ENCODE data around the gene BPI.

The BPI gene

GRCh38 chr20:38340693-38341092, 36.7 kb downstream of the BPI start:
- TF ChIP-seq, protein P1, sequence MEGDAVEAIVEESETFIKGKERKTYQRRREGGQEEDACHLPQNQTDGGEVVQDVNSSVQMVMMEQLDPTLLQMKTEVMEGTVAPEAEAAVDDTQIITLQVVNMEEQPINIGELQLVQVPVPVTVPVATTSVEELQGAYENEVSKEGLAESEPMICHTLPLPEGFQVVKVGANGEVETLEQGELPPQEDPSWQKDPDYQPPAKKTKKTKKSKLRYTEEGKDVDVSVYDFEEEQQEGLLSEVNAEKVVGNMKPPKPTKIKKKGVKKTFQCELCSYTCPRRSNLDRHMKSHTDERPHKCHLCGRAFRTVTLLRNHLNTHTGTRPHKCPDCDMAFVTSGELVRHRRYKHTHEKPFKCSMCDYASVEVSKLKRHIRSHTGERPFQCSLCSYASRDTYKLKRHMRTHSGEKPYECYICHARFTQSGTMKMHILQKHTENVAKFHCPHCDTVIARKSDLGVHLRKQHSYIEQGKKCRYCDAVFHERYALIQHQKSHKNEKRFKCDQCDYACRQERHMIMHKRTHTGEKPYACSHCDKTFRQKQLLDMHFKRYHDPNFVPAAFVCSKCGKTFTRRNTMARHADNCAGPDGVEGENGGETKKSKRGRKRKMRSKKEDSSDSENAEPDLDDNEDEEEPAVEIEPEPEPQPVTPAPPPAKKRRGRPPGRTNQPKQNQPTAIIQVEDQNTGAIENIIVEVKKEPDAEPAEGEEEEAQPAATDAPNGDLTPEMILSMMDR (IDR thresholded peaks at IDR 0.05; ENCODE audit: low read length, missing control alignments): no peak
- no peak overlapping the region for H3K4me3 ChIP-seq (replicated peaks; ENCODE audit: low read depth, low read length)
- DNase-seq (ENCODE audit: low read depth): no peak

DNA sequence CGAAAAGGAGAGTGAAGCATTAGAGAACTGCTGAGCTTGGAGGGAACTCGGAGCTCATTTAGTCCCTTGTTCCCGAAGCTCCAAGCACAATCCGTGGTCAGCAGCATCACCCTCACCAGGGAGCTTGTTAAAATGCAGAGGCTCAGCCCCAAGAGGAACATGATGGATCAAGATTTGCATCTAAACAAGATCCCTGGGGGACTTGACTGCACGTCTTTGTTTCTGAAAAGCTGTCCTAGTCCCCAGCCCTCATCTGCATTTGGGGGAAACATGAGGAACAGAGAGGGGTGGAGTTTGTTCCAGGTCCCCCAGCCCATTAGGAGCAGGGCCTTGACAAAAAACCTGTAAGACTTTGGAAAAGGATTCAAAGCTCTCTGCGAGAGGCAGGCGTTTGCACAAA, 38.3 kb downstream of the BPI start:
- DNase-seq (ENCODE audit: low read depth): no peak
- TF ChIP-seq, protein P1 (IDR thresholded peaks at IDR 0.05; ENCODE audit: low read length, missing control alignments): no peak
- H3K4me3 ChIP-seq (replicated peaks; ENCODE audit: low read depth, low read length): no peak overlapping the region

DNA sequence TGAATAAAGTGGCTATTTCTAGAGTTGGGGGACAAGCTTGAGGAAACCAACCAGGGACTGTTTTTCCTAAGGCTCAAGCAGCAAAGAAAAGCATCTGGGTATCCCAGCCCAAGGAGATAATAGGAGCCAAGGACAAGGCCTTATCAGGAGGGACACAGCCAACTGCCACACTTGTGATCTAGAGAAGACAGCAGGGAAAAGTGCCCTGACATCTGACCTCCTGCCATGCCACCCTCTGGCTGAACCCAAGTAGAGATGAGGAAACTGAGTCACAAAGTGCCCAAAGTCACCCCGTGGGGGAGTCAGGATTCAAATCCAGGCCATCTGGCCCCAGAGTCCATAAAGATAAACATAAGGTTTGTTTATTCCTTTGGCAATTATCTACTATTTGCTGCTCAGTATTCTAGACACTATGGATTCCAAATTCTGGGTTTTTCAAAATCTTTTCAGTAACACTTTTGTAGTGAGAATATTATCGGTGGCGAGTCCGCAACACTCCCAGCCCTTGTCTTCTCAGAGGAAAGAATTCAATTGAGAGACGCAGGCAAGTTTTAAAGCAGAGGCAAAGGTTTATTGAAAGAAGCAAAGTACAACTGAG, 38.9 kb downstream of the BPI start:
- DNase-seq (ENCODE audit: low read depth): no peak
- no peak overlapping the region for H3K4me3 ChIP-seq (replicated peaks; ENCODE audit: low read depth, low read length)
- TF ChIP-seq, protein P1 (IDR thresholded peaks at IDR 0.05; ENCODE audit: low read length, missing control alignments): no peak

- no peak overlapping the region for H3K4me3 ChIP-seq (replicated peaks; ENCODE audit: low read depth, low read length)
- peak; percentile 57 for DNase-seq (ENCODE audit: low read depth)
- TF ChIP-seq, protein P1 (IDR thresholded peaks at IDR 0.05; ENCODE audit: low read length, missing control alignments): no peak
Measured at GRCh38 chr20:38343311-38344106, 39.6 kb downstream of the BPI start.

GRCh38 chr20:38344107-38344701, 40.2 kb downstream of the BPI start:
- H3K4me3 ChIP-seq (replicated peaks; ENCODE audit: low read depth, low read length): no peak overlapping the region
- TF ChIP-seq, protein P1 (IDR thresholded peaks at IDR 0.05; ENCODE audit: low read length, missing control alignments): no peak

DNA sequence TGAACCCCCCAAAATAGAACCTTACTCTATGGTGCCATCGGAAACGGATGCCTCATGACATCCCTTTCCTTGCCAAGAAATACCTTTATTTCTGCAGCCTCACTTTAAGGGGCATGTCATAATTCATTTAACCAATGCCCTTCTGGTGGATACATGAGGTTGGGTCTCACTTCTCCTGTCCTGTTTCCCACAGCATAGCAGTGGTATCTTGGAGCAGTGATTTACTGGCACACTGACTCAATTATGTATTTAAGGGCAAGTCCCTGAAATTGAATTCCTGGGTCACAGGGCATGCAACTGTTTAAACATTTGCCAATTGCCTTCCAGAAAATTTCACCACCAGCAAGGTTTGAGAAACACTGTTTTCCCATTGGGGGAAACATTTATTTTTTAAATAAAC, 41.7 kb downstream of the BPI start:
- no peak for DNase-seq (ENCODE audit: low read depth)
- no peak overlapping the region for H3K4me3 ChIP-seq (replicated peaks; ENCODE audit: low read depth, low read length)
- TF ChIP-seq, protein P1 (IDR thresholded peaks at IDR 0.05; ENCODE audit: low read length, missing control alignments): no peak

More at GRCh38 chr20:38344107-38344701, 40.2 kb downstream of the BPI start:
- DNase-seq (ENCODE audit: low read depth): no peak
